Stimulated activated CD4-positive, alpha-beta T cell treated with anti-CD3 and anti-CD28 coated beads, Interleukin-1b, Interleukin-23, amount 100 ng/mL, for 4 hours (primary cell): ENCODE results near the gene TTC9C.
A peak's percentile ranks its signal among the peaks of the same experiment; 100 is the strongest.
"Not testable (repeated sequence)": the region's sequence is repeated elsewhere in the genome, so short reads cannot be mapped to it uniquely, and the experiment has no call there.

ENCODE experiments used
- DNase-seq, 2 donors: peaks; one replicate each; pipeline ENCODE4 v3.0.0-alpha.2; 2020; ENCODE audit warnings: low read depth in 2 of 2

The TTC9C gene

GRCh38 chr11:62728171-62728988 lies at the start of gene TTC9C:
Gene TTC9C, plus strand, starts transcription at chr11:62728486. Its CDS starts 363 bp downstream, at chr11:62728849.
- DNase-seq = peak; percentile 74

GRCh38 chr11:62678770-62679696 lies 49.3 kb upstream of the TTC9C start, which contains the start of gene UBXN1:
Gene UBXN1, minus strand, starts transcription at chr11:62679073. Its CDS starts 150 bp downstream, at chr11:62678923.
- DNase-seq = peak; percentile 74 to 78

GRCh38 chr11:62680825-62681240 lies 47.5 kb upstream of the TTC9C start:
- peak in 1 of 2 donors; percentile 23 for DNase-seq

GRCh38 chr11:62682518-62682917 lies 45.8 kb upstream of the TTC9C start:
- DNase-seq = no peak

- no peak for DNase-seq
These were observed 40.5 kb upstream of the TTC9C start for GRCh38 chr11:62687508-62688396.

GRCh38 chr11:62688491-62688890 lies 39.8 kb upstream of the TTC9C start:
- DNase-seq = no peak

GRCh38 chr11:62689421-62690183 lies 38.7 kb upstream of the TTC9C start, which contains the start of gene LRRN4CL:
Gene LRRN4CL, minus strand, starts transcription at chr11:62689530. Its CDS starts 1,022 bp downstream, at chr11:62688508.
- no peak for DNase-seq

- DNase-seq = not testable (repeated sequence)
These were observed 34.7 kb upstream of the TTC9C start for GRCh38 chr11:62693624-62694023.

- peak; percentile 61 to 71 for DNase-seq
These were observed 33.7 kb upstream of the TTC9C start for GRCh38 chr11:62694455-62695167.

GRCh38 chr11:62702246-62702645 lies 26.0 kb upstream of the TTC9C start:
- no peak for DNase-seq

- DNase-seq = not testable (repeated sequence)
These were observed 24.4 kb upstream of the TTC9C start for GRCh38 chr11:62703921-62704320.

- DNase-seq = no peak
These were observed 22.9 kb upstream of the TTC9C start for GRCh38 chr11:62705413-62705812.

GRCh38 chr11:62705880-62706849 lies 22.1 kb upstream of the TTC9C start:
- peak; percentile 92 to 94 for DNase-seq

GRCh38 chr11:62706850-62707247 lies 21.4 kb upstream of the TTC9C start:
- DNase-seq = no peak

GRCh38 chr11:62707277-62707861 lies 20.9 kb upstream of the TTC9C start, which contains the start of the genes BSCL2 and GNG3:
Gene BSCL2, minus strand, starts transcription at chr11:62707424. Its CDS starts 229 bp downstream, at chr11:62707195.
Gene GNG3, plus strand, starts transcription at chr11:62707676. Its CDS starts 620 bp downstream, at chr11:62708296.
- no peak for DNase-seq

GRCh38 chr11:62708392-62708791 lies 19.9 kb upstream of the TTC9C start:
- no peak for DNase-seq

GRCh38 chr11:62708793-62709192 lies 19.5 kb upstream of the TTC9C start:
- DNase-seq = no peak
